Loucy (cell line): Measurements from ENCODE around the gene MAP3K6.
A peak's percentile ranks its signal among the peaks of the same experiment; 100 is the strongest.

Source experiments
- H2AFZ ChIP-seq: fragments of 200-600 bp; sonication (generic); 2 replicates; pipeline ENCODE4 v1.6.0; 2016; ENCODE audit warnings: antibody characterized with exemption, mild to moderate bottlenecking, low read length, moderate library complexity
- H3F3A ChIP-seq: fragments of 200-600 bp; 2 replicates; pipeline ENCODE4 v1.6.0; 2016; ENCODE audit warnings: antibody characterized with exemption, low read depth, mild to moderate bottlenecking
- H3K27me3 ChIP-seq: fragments of 200-600 bp; sonication (generic); 2 replicates; pipeline ENCODE4 v1.6.1; 2014; ENCODE audit warnings: low read length, mild to moderate bottlenecking; ENCODE audit not compliant: insufficient read depth, poor library complexity, severe bottlenecking
- H3K36me3 ChIP-seq: fragments of 200-600 bp; sonication (generic); 2 replicates; pipeline ENCODE4 v1.6.1; 2016; ENCODE audit warnings: low read length; ENCODE audit not compliant: insufficient read depth
- H3K4me1 ChIP-seq: fragments of 200-600 bp; sonication (generic); 2 replicates; pipeline ENCODE4 v1.5.1; 2014; ENCODE audit warnings: low read length, mild to moderate bottlenecking; ENCODE audit not compliant: insufficient read depth, poor library complexity, severe bottlenecking
- H3K4me2 ChIP-seq: fragments of 200-600 bp; sonication (generic); 2 replicates; pipeline ENCODE4 v1.6.0; 2014; ENCODE audit warnings: antibody characterized with exemption, low read length, low read depth, mild to moderate bottlenecking; ENCODE audit not compliant: poor library complexity, severe bottlenecking
- H3K4me3 ChIP-seq: fragments of 200-600 bp; sonication (generic); 2 replicates; pipeline ENCODE4 v1.5.1; 2014; ENCODE audit warnings: low read length, mild to moderate bottlenecking, mixed read lengths; ENCODE audit not compliant: poor library complexity, severe bottlenecking
- H3K79me2 ChIP-seq: fragments of 200-600 bp; sonication (generic); 2 replicates; pipeline ENCODE4 v1.6.1; 2014; ENCODE audit warnings: low read length; ENCODE audit not compliant: insufficient read depth
- H3K9ac ChIP-seq: fragments of 200-600 bp; sonication (generic); 2 replicates; pipeline ENCODE4 v1.6.0; 2014; ENCODE audit warnings: mild to moderate bottlenecking, low read depth, low read length, moderate library complexity; ENCODE audit not compliant: poor library complexity, severe bottlenecking
- H3K9me2 ChIP-seq: fragments of 200-600 bp; sonication (generic); replicated peaks from 2 replicates; pipeline ENCODE4 v1.6.1; 2016; ENCODE audit warnings: low read depth, low read length, mixed read lengths
- H3K9me3 ChIP-seq: fragments of 200-600 bp; sonication (generic); 2 replicates; pipeline ENCODE4 v1.6.1; 2014; ENCODE audit warnings: mild to moderate bottlenecking, antibody characterized with exemption, low read length, low read depth; ENCODE audit not compliant: insufficient read depth
- H4K20me1 ChIP-seq: fragments of 200-600 bp; sonication (generic); 2 replicates; pipeline ENCODE4 v1.6.0; 2014; ENCODE audit warnings: antibody characterized with exemption, low read length, mild to moderate bottlenecking; ENCODE audit not compliant: insufficient read depth, poor library complexity, severe bottlenecking
- CTCF ChIP-seq: fragments of 200-600 bp; sonication (generic); conservative IDR thresholded peaks from 2 replicates; pipeline ENCODE4 v1.5.1; 2014; ENCODE audit warnings: mild to moderate bottlenecking, antibody characterized with exemption, low read length
- EZH2phosphoT487 ChIP-seq: fragments of 200-600 bp; IDR thresholded peaks from 2 replicates; pipeline ENCODE4 v1.6.1; 2018; ENCODE audit warnings: antibody characterized with exemption, mild to moderate bottlenecking, moderate library complexity, borderline replicate concordance

MAP3K6 gene

GRCh38 chr1:27366113-27366410 lies 699 bp downstream of the MAP3K6 start:
- Histone ChIP-seq H3F3A (no peaks in the 10 kb centered on the region), H3K9me2 (no peaks in the 10 kb centered on the region), H3K9me3 (no peaks in the 10 kb centered on the region), H4K20me1 (no peaks in the 10 kb centered on the region), H3K79me2 (no peaks in the 10 kb centered on the region), H3K36me3 (no peaks in the 10 kb centered on the region), H3K4me3 (peak overlapping the region; percentile 83), H3K4me1 (peaks cover 26% of the 10 kb centered on the region), H3K27me3 (no peaks in the 10 kb centered on the region), H3K4me2 (peak overlapping the region; percentile 88), H2AFZ (peak overlapping the region; percentile 81), H3K9ac (peak overlapping the region; percentile 72)
- no peak for TF ChIP-seq EZH2phosphoT487
- TF ChIP-seq CTCF, result no peak

DNA sequence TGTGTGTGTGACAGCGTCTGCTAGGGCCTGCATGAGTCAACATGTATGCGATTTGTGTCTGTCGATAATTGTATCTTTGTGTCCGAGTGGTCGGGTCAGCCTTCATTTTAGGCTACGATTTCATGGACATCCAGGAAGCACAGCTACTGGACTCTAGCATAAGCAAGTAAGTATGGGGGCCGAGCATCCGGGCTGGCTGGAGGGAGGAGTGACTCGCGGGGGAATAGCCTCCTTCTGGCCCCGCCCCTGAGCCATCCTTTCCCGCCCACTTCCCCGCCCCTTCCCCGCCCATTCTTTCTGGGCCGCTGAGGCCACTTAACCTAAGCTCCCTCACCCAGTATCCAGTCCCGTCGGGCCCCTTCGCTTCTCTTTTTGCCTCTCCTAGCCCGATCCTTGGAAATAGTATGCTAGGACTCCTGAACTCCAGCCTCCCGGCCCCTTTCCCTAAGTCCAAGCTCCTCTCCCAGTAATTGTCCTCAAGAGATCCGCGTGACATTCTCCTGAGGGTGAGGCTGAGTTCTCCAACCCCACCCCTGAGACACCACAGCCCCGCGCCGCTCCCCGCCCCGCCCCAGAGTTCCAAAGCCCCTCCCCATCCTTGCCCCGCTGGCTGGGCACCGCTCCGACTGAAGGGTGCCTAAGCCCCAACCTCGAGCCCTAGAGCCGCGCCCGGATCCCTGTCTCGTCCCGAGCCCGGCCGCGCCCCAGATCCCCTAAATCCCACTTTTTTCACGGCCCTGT lies 1.2 kb downstream of the MAP3K6 start:
- no peaks in the 10 kb centered on the region for H3K9me3 ChIP-seq
- no peaks in the 10 kb centered on the region for H3F3A ChIP-seq
- H3K9me2 ChIP-seq, result no peaks in the 10 kb centered on the region
- peak overlapping the region; percentile 88 for H3K4me2 ChIP-seq
- no peaks in the 10 kb centered on the region for H3K36me3 ChIP-seq
- no peaks in the 10 kb centered on the region for H4K20me1 ChIP-seq
- H3K4me3 ChIP-seq, result peak overlapping the region; percentile 83
- H3K79me2 ChIP-seq, result no peaks in the 10 kb centered on the region
- TF ChIP-seq CTCF (no peak), EZH2phosphoT487 (no peak)
- peak overlapping the region; percentile 72 for H3K9ac ChIP-seq
- peaks cover 26% of the 10 kb centered on the region for H3K4me1 ChIP-seq
- peak overlapping the region; percentile 81 for H2AFZ ChIP-seq
- H3K27me3 ChIP-seq, result no peaks in the 10 kb centered on the region

- no peaks in the 10 kb centered on the region for H3F3A ChIP-seq
- H3K79me2 ChIP-seq, result no peaks in the 10 kb centered on the region
- H3K9me2 ChIP-seq, result no peaks in the 10 kb centered on the region
- H3K4me1 ChIP-seq, result peaks cover 26% of the 10 kb centered on the region
- no peaks in the 10 kb centered on the region for H3K36me3 ChIP-seq
- peak overlapping the region; percentile 83 for H3K4me3 ChIP-seq
- peak overlapping the region; percentile 72 for H3K9ac ChIP-seq
- no peaks in the 10 kb centered on the region for H4K20me1 ChIP-seq
- no peak for TF ChIP-seq CTCF
- no peaks in the 10 kb centered on the region for H3K9me3 ChIP-seq
- H3K27me3 ChIP-seq, result no peaks in the 10 kb centered on the region
- H3K4me2 ChIP-seq, result peak overlapping the region; percentile 88
- peak overlapping the region; percentile 18; the same call in 1 of the 2 replicates for H2AFZ ChIP-seq
These were observed 1.9 kb downstream of the MAP3K6 start for GRCh38 chr1:27364696-27365371.
